ENCODE data around the gene ENSA.

GRCh38 chr1:150596976-150597375 lies 32.4 kb downstream of the ENSA start:
- TF ChIP-seq FOXK2 (IDR thresholded peaks at IDR 0.05) (no peak), SP1 (IDR thresholded peaks at IDR 0.05) (no peak), BHLHE40 (IDR thresholded peaks at IDR 0.05; ENCODE audit: borderline replicate concordance) (no peak), TARDBP (IDR thresholded peaks at IDR 0.05) (no peak), HDGF (IDR thresholded peaks at IDR 0.05; ENCODE audit: borderline replicate concordance) (no peak), FOXM1 (IDR thresholded peaks at IDR 0.05; ENCODE audit: borderline replicate concordance) (no peak), FOXA1 (IDR thresholded peaks at IDR 0.05) (no peak), SUZ12 (IDR thresholded peaks at IDR 0.05) (no peak)
- TF ChIP-seq, protein P1, sequence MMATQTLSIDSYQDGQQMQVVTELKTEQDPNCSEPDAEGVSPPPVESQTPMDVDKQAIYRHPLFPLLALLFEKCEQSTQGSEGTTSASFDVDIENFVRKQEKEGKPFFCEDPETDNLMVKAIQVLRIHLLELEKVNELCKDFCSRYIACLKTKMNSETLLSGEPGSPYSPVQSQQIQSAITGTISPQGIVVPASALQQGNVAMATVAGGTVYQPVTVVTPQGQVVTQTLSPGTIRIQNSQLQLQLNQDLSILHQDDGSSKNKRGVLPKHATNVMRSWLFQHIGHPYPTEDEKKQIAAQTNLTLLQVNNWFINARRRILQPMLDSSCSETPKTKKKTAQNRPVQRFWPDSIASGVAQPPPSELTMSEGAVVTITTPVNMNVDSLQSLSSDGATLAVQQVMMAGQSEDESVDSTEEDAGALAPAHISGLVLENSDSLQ (IDR thresholded peaks at IDR 0.05) = no peak

Measured in HEK293T (cell line).